OCI-LY1 (cell line): Measurements from ENCODE around the gene TBX15.

Experiments
- H2AFZ ChIP-seq: fragments of 200-600 bp; sonication (generic), shearing (Covaris generic); 2 replicates; pipeline ENCODE4 v1.6.0; 2014; ENCODE audit warnings: antibody characterized with exemption, mild to moderate bottlenecking, low read length
- H3F3A ChIP-seq: fragments of 200-600 bp; sonication (generic), shearing (Covaris generic); 2 replicates; pipeline ENCODE4 v1.6.0; 2014; ENCODE audit warnings: mild to moderate bottlenecking, antibody characterized with exemption, low read length, moderate library complexity; ENCODE audit not compliant: insufficient read depth
- H3K27ac ChIP-seq: fragments of 200-600 bp; sonication (generic); 2 replicates; pipeline ENCODE4 v1.5.1; 2014; ENCODE audit warnings: low read length, mixed run types, mild to moderate bottlenecking, low read depth; ENCODE audit not compliant: poor library complexity, severe bottlenecking
- H3K27me3 ChIP-seq: fragments of 200-600 bp; sonication (generic); 2 replicates; pipeline ENCODE4 v1.6.0; 2014; ENCODE audit warnings: antibody characterized with exemption, mild to moderate bottlenecking, low read length, moderate library complexity; ENCODE audit not compliant: insufficient read depth
- H3K36me3 ChIP-seq: fragments of 200-600 bp; sonication (generic); 2 replicates; pipeline ENCODE4 v1.6.1; 2014; ENCODE audit warnings: mild to moderate bottlenecking, antibody characterized with exemption, low read length, moderate library complexity, mixed read lengths; ENCODE audit not compliant: insufficient read depth
- H3K4me1 ChIP-seq: fragments of 200-600 bp; sonication (generic); 2 replicates; pipeline ENCODE4 v1.5.1; 2014; ENCODE audit warnings: mild to moderate bottlenecking, low read length, moderate library complexity; ENCODE audit not compliant: insufficient read depth, severe bottlenecking
- H3K4me2 ChIP-seq: fragments of 200-600 bp; sonication (generic), shearing (Covaris generic); 2 replicates; pipeline ENCODE4 v1.6.1; 2014; ENCODE audit warnings: low read length
- H3K4me3 ChIP-seq: fragments of 200-600 bp; sonication (generic); 2 replicates; pipeline ENCODE4 v1.5.1; 2014; ENCODE audit warnings: low read length, low read depth, mild to moderate bottlenecking, mixed read lengths; ENCODE audit not compliant: poor library complexity, severe bottlenecking
- H3K79me2 ChIP-seq: fragments of 200-600 bp; shearing (Covaris generic); 2 replicates; pipeline ENCODE4 v1.6.1; 2016; ENCODE audit warnings: mixed run types, low read length, mixed read lengths; ENCODE audit not compliant: insufficient read depth
- H3K9ac ChIP-seq: fragments of 200-600 bp; sonication (generic), shearing (Covaris generic); 2 replicates; pipeline ENCODE4 v1.6.1; 2014; ENCODE audit warnings: mild to moderate bottlenecking, low read length, mixed read lengths
- H3K9me2 ChIP-seq: fragments of 200-600 bp; sonication (generic), shearing (Covaris generic); 2 replicates; pipeline ENCODE4 v1.6.1; 2014; ENCODE audit warnings: low read depth, mild to moderate bottlenecking, low read length, mixed read lengths
- H3K9me3 ChIP-seq: fragments of 200-600 bp; shearing (Covaris generic); 2 replicates; pipeline ENCODE4 v1.6.1; 2014; ENCODE audit warnings: low read length, mixed read lengths
- H4K20me1 ChIP-seq: fragments of 200-600 bp; sonication (generic), shearing (Covaris generic); 2 replicates; pipeline ENCODE4 v1.6.0; 2016; ENCODE audit warnings: mild to moderate bottlenecking, low read length; ENCODE audit not compliant: insufficient read depth
- EZH2 ChIP-seq: fragments of 200-600 bp; sonication (generic), shearing (Covaris generic); IDR thresholded peaks from 2 replicates; pipeline ENCODE4 v1.8.0; 2017; ENCODE audit warnings: borderline replicate concordance, mixed run types, mild to moderate bottlenecking, antibody characterized with exemption, low read length, moderate library complexity, mixed read lengths
- TF ChIP-seq, protein P1 (sequence below): fragments of 200-600 bp; sonication (generic), shearing (Covaris generic); IDR thresholded peaks from 2 replicates; pipeline ENCODE4 v1.5.1; 2017; ENCODE audit warnings: mild to moderate bottlenecking, antibody characterized with exemption, low read length, moderate library complexity, mixed read lengths

TBX15 gene

GRCh38 chr1:118881751-118882150 is 106.4 kb downstream of the TBX15 start:
- Histone ChIP-seq H3K79me2 (no peaks in the 10 kb centered on the region), H3K27me3 (no peaks in the 10 kb centered on the region), H3K9ac (no peak overlapping the region), H3K27ac (no peak overlapping the region), H3K9me2 (no peaks in the 10 kb centered on the region), H3K9me3 (no peaks in the 10 kb centered on the region), H4K20me1 (no peaks in the 10 kb centered on the region), H3F3A (no peaks in the 10 kb centered on the region), H3K4me1 (no peaks in the 10 kb centered on the region), H3K36me3 (no peaks in the 10 kb centered on the region), H3K4me2 (no peak overlapping the region), H3K4me3 (no peak overlapping the region), H2AFZ (no peak overlapping the region)
- TF ChIP-seq, protein P1, sequence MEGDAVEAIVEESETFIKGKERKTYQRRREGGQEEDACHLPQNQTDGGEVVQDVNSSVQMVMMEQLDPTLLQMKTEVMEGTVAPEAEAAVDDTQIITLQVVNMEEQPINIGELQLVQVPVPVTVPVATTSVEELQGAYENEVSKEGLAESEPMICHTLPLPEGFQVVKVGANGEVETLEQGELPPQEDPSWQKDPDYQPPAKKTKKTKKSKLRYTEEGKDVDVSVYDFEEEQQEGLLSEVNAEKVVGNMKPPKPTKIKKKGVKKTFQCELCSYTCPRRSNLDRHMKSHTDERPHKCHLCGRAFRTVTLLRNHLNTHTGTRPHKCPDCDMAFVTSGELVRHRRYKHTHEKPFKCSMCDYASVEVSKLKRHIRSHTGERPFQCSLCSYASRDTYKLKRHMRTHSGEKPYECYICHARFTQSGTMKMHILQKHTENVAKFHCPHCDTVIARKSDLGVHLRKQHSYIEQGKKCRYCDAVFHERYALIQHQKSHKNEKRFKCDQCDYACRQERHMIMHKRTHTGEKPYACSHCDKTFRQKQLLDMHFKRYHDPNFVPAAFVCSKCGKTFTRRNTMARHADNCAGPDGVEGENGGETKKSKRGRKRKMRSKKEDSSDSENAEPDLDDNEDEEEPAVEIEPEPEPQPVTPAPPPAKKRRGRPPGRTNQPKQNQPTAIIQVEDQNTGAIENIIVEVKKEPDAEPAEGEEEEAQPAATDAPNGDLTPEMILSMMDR, result no peak
- TF ChIP-seq EZH2, result no peak

DNA sequence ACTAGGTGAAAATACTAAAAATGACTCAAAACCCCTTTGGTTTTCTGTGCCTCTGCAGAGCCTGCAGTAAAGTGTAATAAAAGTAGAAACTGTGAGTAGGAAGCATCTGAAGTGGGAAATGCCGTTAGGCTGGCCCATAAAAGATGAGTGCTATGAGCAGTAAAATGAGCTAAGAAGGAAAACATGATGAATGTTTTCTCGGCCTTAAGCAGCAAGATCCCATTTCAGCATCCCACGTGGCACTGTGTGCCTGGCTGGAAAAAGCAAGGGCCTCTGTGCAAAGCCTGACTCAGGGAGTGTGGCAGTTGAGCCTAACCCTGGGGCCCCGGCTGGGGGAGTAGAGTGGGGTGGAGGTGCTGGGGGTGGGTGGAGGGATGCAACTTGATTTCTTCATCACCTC is 109.5 kb downstream of the TBX15 start:
- Histone ChIP-seq H3K9me2 (no peaks in the 10 kb centered on the region), H3K27me3 (no peaks in the 10 kb centered on the region), H4K20me1 (no peaks in the 10 kb centered on the region), H3F3A (no peaks in the 10 kb centered on the region), H3K9me3 (no peaks in the 10 kb centered on the region), H3K4me2 (no peak overlapping the region), H3K4me1 (no peaks in the 10 kb centered on the region), H3K4me3 (no peak overlapping the region), H3K79me2 (no peaks in the 10 kb centered on the region), H3K9ac (no peak overlapping the region), H3K36me3 (no peaks in the 10 kb centered on the region), H2AFZ (no peak overlapping the region), H3K27ac (no peak overlapping the region)
- TF ChIP-seq EZH2, result no peak
- TF ChIP-seq, protein P1, result no peak

DNA sequence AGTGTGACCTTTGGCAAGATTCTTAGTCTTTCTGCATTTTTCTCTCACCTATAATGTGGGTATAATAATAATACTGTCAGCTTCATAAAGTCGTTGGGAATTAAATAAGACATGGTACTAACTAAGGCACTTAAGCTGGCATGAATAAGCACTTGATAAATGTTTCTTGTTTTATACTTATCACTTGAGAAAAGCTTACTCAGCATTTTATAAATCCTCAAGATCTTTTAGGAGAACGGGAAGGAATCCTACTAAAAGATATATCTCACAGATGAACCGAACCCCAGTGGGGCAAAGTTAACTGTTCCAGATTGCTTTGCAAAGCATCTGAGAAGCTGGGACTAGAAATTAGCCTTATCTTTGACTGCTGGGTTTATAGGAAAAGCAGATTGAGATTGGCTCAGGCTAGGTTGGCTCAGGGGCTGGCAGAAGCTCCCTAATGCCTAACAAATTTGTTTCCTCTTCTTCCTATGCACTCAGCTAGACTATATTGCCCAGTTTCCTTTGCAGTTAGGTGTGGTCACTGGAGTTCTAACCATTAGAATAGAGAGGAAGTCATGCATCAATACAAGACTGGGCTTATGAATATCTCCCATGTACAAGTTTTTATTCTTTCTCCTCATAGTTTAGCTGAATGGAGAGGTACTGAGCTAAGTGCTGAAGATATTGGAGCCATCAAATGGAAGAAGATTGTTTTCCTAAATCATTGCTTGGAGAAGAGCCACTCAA is 110.3 kb downstream of the TBX15 start:
- H3K79me2 ChIP-seq, result no peaks in the 10 kb centered on the region
- H3K27me3 ChIP-seq, result no peaks in the 10 kb centered on the region
- no peak overlapping the region for H2AFZ ChIP-seq
- no peaks in the 10 kb centered on the region for H3K4me1 ChIP-seq
- no peaks in the 10 kb centered on the region for H3K36me3 ChIP-seq
- H3F3A ChIP-seq, result no peaks in the 10 kb centered on the region
- H3K9me3 ChIP-seq, result no peaks in the 10 kb centered on the region
- no peak for TF ChIP-seq EZH2
- TF ChIP-seq, protein P1, result no peak
- no peak overlapping the region for H3K9ac ChIP-seq
- H3K27ac ChIP-seq, result no peak overlapping the region
- no peak overlapping the region for H3K4me3 ChIP-seq
- H3K4me2 ChIP-seq, result no peak overlapping the region
- H3K9me2 ChIP-seq, result no peaks in the 10 kb centered on the region
- no peaks in the 10 kb centered on the region for H4K20me1 ChIP-seq
